ENCODE measurements around the gene ANKS1B. TPM values are rescaled to one million over a fixed set of nuclear protein-coding genes. Genes with fewer than 3 reads are reported as not detected.

Gene ANKS1B
- total RNA-seq, 4 donors from 2014 or later: 0.88 to 10.7 (median 4.4) TPM

GRCh38 chr12:98724384-98725155 lies 1260.2 kb downstream of the ANKS1B start:
- peaks cover 0 to 62% (median 0%) of the 10 kb centered on the region in 3 donors for H3K36me3 ChIP-seq
- no peak for TF ChIP-seq CTCF (IDR thresholded peaks at IDR 0.05)
- no peak for TF ChIP-seq POLR2A (IDR thresholded peaks at IDR 0.05)
- H3K27me3 ChIP-seq: no peaks in the 10 kb centered on the region
- no peak for DNase-seq
- no peak overlapping the region for H3K4me3 ChIP-seq
- no peak overlapping the region for H3K27ac ChIP-seq
- no peaks in the 10 kb centered on the region for H3K9me3 ChIP-seq
- H3K4me1 ChIP-seq: no peaks in the 10 kb centered on the region

- no peak overlapping the region for H3K4me3 ChIP-seq
- no peaks in the 10 kb centered on the region for H3K27me3 ChIP-seq
- DNase-seq: no peak
- TF ChIP-seq POLR2A (IDR thresholded peaks at IDR 0.05): no peak
- TF ChIP-seq CTCF (IDR thresholded peaks at IDR 0.05): no peak
- peaks cover 0 to 58% (median 0%) of the 10 kb centered on the region in 3 donors for H3K36me3 ChIP-seq
- H3K4me1 ChIP-seq: no peaks in the 10 kb centered on the region
- no peak overlapping the region for H3K27ac ChIP-seq
- no peaks in the 10 kb centered on the region for H3K9me3 ChIP-seq
These were observed 1263.5 kb downstream of the ANKS1B start for GRCh38 chr12:98721204-98721702.

GRCh38 chr12:98719515-98720504 lies 1264.9 kb downstream of the ANKS1B start:
- DNase-seq: no peak
- Histone ChIP-seq H3K36me3 (peaks cover 0 to 55% (median 0%) of the 10 kb centered on the region in 3 donors), H3K27me3 (no peaks in the 10 kb centered on the region), H3K27ac (no peak overlapping the region), H3K4me3 (no peak overlapping the region), H3K4me1 (no peaks in the 10 kb centered on the region), H3K9me3 (no peaks in the 10 kb centered on the region)
- TF ChIP-seq POLR2A (IDR thresholded peaks at IDR 0.05) (no peak), CTCF (IDR thresholded peaks at IDR 0.05) (no peak)

GRCh38 chr12:98714426-98714825 lies 1270.3 kb downstream of the ANKS1B start:
- no peaks in the 10 kb centered on the region for H3K9me3 ChIP-seq
- H3K27ac ChIP-seq: no peak overlapping the region
- peaks cover 0 to 69% (median 0%) of the 10 kb centered on the region in 3 donors for H3K36me3 ChIP-seq
- no peaks in the 10 kb centered on the region for H3K27me3 ChIP-seq
- no peaks in the 10 kb centered on the region for H3K4me1 ChIP-seq
- no peak for TF ChIP-seq POLR2A (IDR thresholded peaks at IDR 0.05)
- TF ChIP-seq CTCF (IDR thresholded peaks at IDR 0.05): no peak
- H3K4me3 ChIP-seq: no peak overlapping the region
- DNase-seq: no peak

- Histone ChIP-seq H3K9me3 (no peaks in the 10 kb centered on the region), H3K27me3 (no peaks in the 10 kb centered on the region), H3K36me3 (peaks cover 0 to 83% (median 0%) of the 10 kb centered on the region in 3 donors), H3K4me3 (no peak overlapping the region), H3K4me1 (no peaks in the 10 kb centered on the region), H3K27ac (no peak overlapping the region)
- TF ChIP-seq POLR2A (IDR thresholded peaks at IDR 0.05): no peak
- DNase-seq: no peak
These were observed 1275.7 kb downstream of the ANKS1B start for GRCh38 chr12:98709022-98709421.

Data from Peyer's patch (tissue), 4 donors.